ENCODE results near the gene KCNQ1. TPM values are rescaled to one million over a fixed set of nuclear protein-coding genes. Genes with fewer than 3 reads are reported as not detected.

The KCNQ1 gene
- polyA plus RNA-seq, 1 donor (not counting 4 experiments of a cell fraction or from before 2014, with no cell fraction given): not detected

DNA sequence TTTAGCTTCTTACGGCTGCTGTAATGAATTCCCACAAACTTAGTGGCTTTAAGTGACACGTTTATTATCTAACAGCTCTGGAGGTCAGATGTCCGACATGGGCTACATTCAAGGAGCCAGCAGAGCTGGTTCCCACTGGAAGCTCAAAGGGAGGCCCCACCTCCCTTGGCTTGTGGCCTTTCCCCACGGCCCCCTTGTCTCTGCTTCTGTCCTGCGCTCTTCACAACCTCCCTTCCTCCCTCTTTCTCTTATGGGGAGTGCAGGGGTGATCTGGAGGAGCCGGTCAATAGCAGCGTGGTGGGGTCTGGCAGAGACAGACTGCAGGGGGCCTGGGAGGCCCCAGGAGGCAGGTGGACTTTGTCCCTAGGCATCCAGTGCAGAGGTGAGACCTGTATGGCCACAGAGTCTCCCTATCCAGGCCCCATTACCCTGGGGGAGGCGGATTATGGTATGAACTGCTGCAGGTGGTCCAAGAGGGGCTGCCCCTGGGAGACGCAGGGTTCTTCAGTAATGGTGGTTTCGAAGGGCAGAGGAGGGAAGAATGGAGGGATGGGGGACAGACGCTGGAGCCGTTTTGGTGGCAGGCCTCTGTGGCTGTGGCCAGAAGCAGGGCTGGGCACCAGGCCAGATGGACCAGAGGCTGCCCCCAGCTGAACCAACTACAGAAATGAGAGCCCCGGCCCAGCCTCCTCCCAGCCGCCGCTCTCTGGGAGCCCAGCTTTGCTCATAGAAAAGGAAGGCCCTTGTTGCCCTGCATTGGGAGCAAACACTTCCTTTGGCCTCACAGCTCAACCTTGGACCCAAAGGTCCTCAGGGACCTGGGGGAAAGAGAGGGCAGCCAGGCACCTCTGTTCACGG, 285.7 kb downstream of the KCNQ1 start:
- Histone ChIP-seq H4K20me1 (ENCODE audit: control insufficient read depth, extremely low read depth, insufficient read depth, low read length) (no peaks in the 10 kb centered on the region), H3K27me3 (ENCODE audit: control insufficient read depth, extremely low read depth, insufficient read depth, low read length) (peaks cover 15% of the 10 kb centered on the region), H3K27ac (ENCODE audit: control insufficient read depth, insufficient read depth, low read length) (no peak overlapping the region), H3K36me3 (ENCODE audit: control insufficient read depth in 2 of 2, extremely low read depth in 1 of 2, insufficient read depth in 2 of 2, low read length in 2 of 2) (no peaks in the 10 kb centered on the region), H3K4me2 (ENCODE audit: control insufficient read depth, extremely low read depth, insufficient read depth, low read depth, low read length) (no peak overlapping the region), H3K9ac (ENCODE audit: control insufficient read depth, extremely low read depth, insufficient read depth, low read length) (no peak overlapping the region), H3K4me1 (ENCODE audit: control insufficient read depth, extremely low read depth, insufficient read depth, low read length) (no peaks in the 10 kb centered on the region), H3K9me1 (ENCODE audit: control insufficient read depth, extremely low read depth, insufficient read depth, low read length) (no peaks in the 10 kb centered on the region), H2AFZ (ENCODE audit: control insufficient read depth, low read length) (no peak overlapping the region), H3K9me3 (ENCODE audit: control insufficient read depth, low read depth, low read length) (no peaks in the 10 kb centered on the region), H3K4me3 (ENCODE audit: control insufficient read depth in 2 of 3, extremely low read depth in 1 of 3, insufficient read depth in 2 of 3, low read depth in 1 of 3, low read length in 3 of 3) (no peak overlapping the region), H3K79me2 (ENCODE audit: control insufficient read depth, insufficient read depth, low read length) (no peaks in the 10 kb centered on the region)
- dilution Hi-C loops (cut with MboI; ENCODE audit: extremely low pct_ligation_motif_present, low sequenced_read_pairs): no loop called here
- no peak for FAIRE-seq
- TF ChIP-seq CTCF (optimal IDR thresholded peaks at IDR 0.05 in 1 of 3, IDR thresholded peaks at IDR 0.05 in 1 of 3, conservative IDR thresholded peaks at IDR 0.05 in 1 of 3; ENCODE audit: extremely low read depth in 1 of 3, insufficient read depth in 2 of 3, low read length in 3 of 3) (no peak), EZH2 (IDR thresholded peaks at IDR 0.05; ENCODE audit: low read length) (no peak)
- DNase-seq (ENCODE audit: low read depth, low spot score): no peak

- H3K36me3 ChIP-seq (ENCODE audit: control insufficient read depth in 2 of 2, extremely low read depth in 1 of 2, insufficient read depth in 2 of 2, low read length in 2 of 2): no peaks in the 10 kb centered on the region
- no peak for DNase-seq (ENCODE audit: low read depth, low spot score)
- dilution Hi-C loops (cut with MboI; ENCODE audit: extremely low pct_ligation_motif_present, low sequenced_read_pairs): no loop called here
- peaks cover 15% of the 10 kb centered on the region for H3K27me3 ChIP-seq (ENCODE audit: control insufficient read depth, extremely low read depth, insufficient read depth, low read length)
- H3K79me2 ChIP-seq (ENCODE audit: control insufficient read depth, insufficient read depth, low read length): no peaks in the 10 kb centered on the region
- H3K9me1 ChIP-seq (ENCODE audit: control insufficient read depth, extremely low read depth, insufficient read depth, low read length): no peaks in the 10 kb centered on the region
- H3K4me1 ChIP-seq (ENCODE audit: control insufficient read depth, extremely low read depth, insufficient read depth, low read length): no peaks in the 10 kb centered on the region
- no peak for FAIRE-seq
- no peak overlapping the region for H2AFZ ChIP-seq (ENCODE audit: control insufficient read depth, low read length)
- TF ChIP-seq EZH2 (IDR thresholded peaks at IDR 0.05; ENCODE audit: low read length) (no peak), CTCF (optimal IDR thresholded peaks at IDR 0.05 in 1 of 3, IDR thresholded peaks at IDR 0.05 in 1 of 3, conservative IDR thresholded peaks at IDR 0.05 in 1 of 3; ENCODE audit: extremely low read depth in 1 of 3, insufficient read depth in 2 of 3, low read length in 3 of 3) (no peak)
- no peaks in the 10 kb centered on the region for H4K20me1 ChIP-seq (ENCODE audit: control insufficient read depth, extremely low read depth, insufficient read depth, low read length)
- no peak overlapping the region for H3K4me2 ChIP-seq (ENCODE audit: control insufficient read depth, extremely low read depth, insufficient read depth, low read depth, low read length)
- no peak overlapping the region for H3K4me3 ChIP-seq (ENCODE audit: control insufficient read depth in 2 of 3, extremely low read depth in 1 of 3, insufficient read depth in 2 of 3, low read depth in 1 of 3, low read length in 3 of 3)
- H3K9me3 ChIP-seq (ENCODE audit: control insufficient read depth, low read depth, low read length): no peaks in the 10 kb centered on the region
- H3K27ac ChIP-seq (ENCODE audit: control insufficient read depth, insufficient read depth, low read length): no peak overlapping the region
- H3K9ac ChIP-seq (ENCODE audit: control insufficient read depth, extremely low read depth, insufficient read depth, low read length): no peak overlapping the region
These were observed 286.6 kb downstream of the KCNQ1 start for GRCh38 chr11:2731130-2732125.

Data from keratinocyte (primary cell).